HepG2 (cell line): ENCODE data around the gene ARHGAP19.

Experiments
- CTCF ChIP-seq: sonication (generic); formaldehyde crosslinking; IDR thresholded peaks from 2 replicates; pipeline ENCODE4 v1.5.0; 2020; ENCODE audit warnings: mild to moderate bottlenecking, missing genetic modification reagents, moderate library complexity
- DPF2 ChIP-seq: sonication (generic); formaldehyde crosslinking; IDR thresholded peaks from 2 replicates; pipeline ENCODE4 v1.4.0; 2020; ENCODE audit warnings: mild to moderate bottlenecking, low read depth, missing genetic modification reagents, borderline replicate concordance
- EP300 ChIP-seq, 3 experiments: sonication (generic) in 1 of 3; formaldehyde crosslinking in 1 of 3; IDR thresholded peaks; 2 replicates each; pipeline versions ENCODE4 v1.5.1 to v1.6.1; 2011 to 2020; ENCODE audit warnings: low read depth in 2 of 3, low read length in 2 of 3, borderline replicate concordance in 1 of 3, improper control_type of control experiment in 1 of 3, mild to moderate bottlenecking in 1 of 3, missing genetic modification reagents in 1 of 3, moderate library complexity in 1 of 3
- EZH2 ChIP-seq: conservative IDR thresholded peaks from 2 replicates; pipeline ENCODE4 v1.6.1; 2012; ENCODE audit warnings: mild to moderate bottlenecking, low read depth, low read length, moderate library complexity
- POLR2A ChIP-seq, 2 experiments: IDR thresholded peaks; 2 replicates each; pipeline ENCODE4 v1.6.1; 2011; ENCODE audit warnings: low read depth in 2 of 2, low read length in 2 of 2, mild to moderate bottlenecking in 1 of 2, moderate library complexity in 1 of 2; ENCODE audit not compliant: insufficient read depth in 1 of 2
- POLR2AphosphoS5 ChIP-seq: IDR thresholded peaks from 2 replicates; pipeline ENCODE4 v1.6.1; 2012; ENCODE audit warnings: low read depth, low read length
- PTBP1 ChIP-seq: fragments of 200-400 bp; formaldehyde crosslinking; IDR thresholded peaks from 2 replicates; pipeline ENCODE4 v1.6.1; 2018; ENCODE audit warnings: low read length, low read depth; ENCODE audit not compliant: poor library complexity, severe bottlenecking
- SP140L ChIP-seq: sonication (generic); formaldehyde crosslinking; IDR thresholded peaks from 2 replicates; pipeline ENCODE4 v1.4.0; 2020; ENCODE audit warnings: missing genetic modification reagents, borderline replicate concordance
- TRIM24 ChIP-seq: sonication (generic); formaldehyde crosslinking; IDR thresholded peaks from 2 replicates; pipeline ENCODE4 v1.8.0; 2022; ENCODE audit warnings: mild to moderate bottlenecking, missing genetic modification reagents
- ZNF256 ChIP-seq: sonication (generic); formaldehyde crosslinking; conservative IDR thresholded peaks from 2 replicates; pipeline ENCODE4 v1.4.0; 2020; ENCODE audit warnings: missing genetic modification reagents
- TF ChIP-seq, protein P1 (sequence below): IDR thresholded peaks from 2 replicates; pipeline ENCODE4 v1.6.1; 2012; ENCODE audit warnings: inconsistent platforms
- TF ChIP-seq, protein P2 (sequence below), 2 experiments: IDR thresholded peaks; 2 replicates each; pipeline ENCODE4 v1.6.1; 2011 to 2012; ENCODE audit warnings: low read length in 2 of 2, borderline replicate concordance in 1 of 2, low read depth in 1 of 2, mild to moderate bottlenecking in 1 of 2, moderate library complexity in 1 of 2
- TF ChIP-seq, protein P3 (sequence below): conservative IDR thresholded peaks from 2 replicates; pipeline ENCODE4 v1.6.1; 2018; ENCODE audit warnings: missing genetic modification reagents

GRCh38 chr10:97273700-97274099 lies 18.7 kb downstream of the ARHGAP19 start:
- TF ChIP-seq POLR2AphosphoS5 (no peak), POLR2A (IDR thresholded peaks at IDR 0.05; ENCODE audit: insufficient read depth in 1 of 2, low read depth in 2 of 2, low read length in 2 of 2) (no peak), EP300 (IDR thresholded peaks at IDR 0.05; ENCODE audit: low read depth in 2 of 2, low read length in 2 of 2) (no peak), EP300 (CRISPR knock-in tag; IDR thresholded peaks at IDR 0.05; ENCODE audit: borderline replicate concordance) (no peak), DPF2 (CRISPR knock-in tag) (no peak), EZH2 (no peak), CTCF (CRISPR knock-in tag) (no peak), PTBP1 (no peak), SP140L (CRISPR knock-in tag) (no peak), TRIM24 (CRISPR knock-in tag) (no peak), ZNF256 (no peak)
- TF ChIP-seq, protein P1, sequence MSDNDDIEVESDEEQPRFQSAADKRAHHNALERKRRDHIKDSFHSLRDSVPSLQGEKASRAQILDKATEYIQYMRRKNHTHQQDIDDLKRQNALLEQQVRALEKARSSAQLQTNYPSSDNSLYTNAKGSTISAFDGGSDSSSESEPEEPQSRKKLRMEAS = no peak
- TF ChIP-seq, protein P2, sequence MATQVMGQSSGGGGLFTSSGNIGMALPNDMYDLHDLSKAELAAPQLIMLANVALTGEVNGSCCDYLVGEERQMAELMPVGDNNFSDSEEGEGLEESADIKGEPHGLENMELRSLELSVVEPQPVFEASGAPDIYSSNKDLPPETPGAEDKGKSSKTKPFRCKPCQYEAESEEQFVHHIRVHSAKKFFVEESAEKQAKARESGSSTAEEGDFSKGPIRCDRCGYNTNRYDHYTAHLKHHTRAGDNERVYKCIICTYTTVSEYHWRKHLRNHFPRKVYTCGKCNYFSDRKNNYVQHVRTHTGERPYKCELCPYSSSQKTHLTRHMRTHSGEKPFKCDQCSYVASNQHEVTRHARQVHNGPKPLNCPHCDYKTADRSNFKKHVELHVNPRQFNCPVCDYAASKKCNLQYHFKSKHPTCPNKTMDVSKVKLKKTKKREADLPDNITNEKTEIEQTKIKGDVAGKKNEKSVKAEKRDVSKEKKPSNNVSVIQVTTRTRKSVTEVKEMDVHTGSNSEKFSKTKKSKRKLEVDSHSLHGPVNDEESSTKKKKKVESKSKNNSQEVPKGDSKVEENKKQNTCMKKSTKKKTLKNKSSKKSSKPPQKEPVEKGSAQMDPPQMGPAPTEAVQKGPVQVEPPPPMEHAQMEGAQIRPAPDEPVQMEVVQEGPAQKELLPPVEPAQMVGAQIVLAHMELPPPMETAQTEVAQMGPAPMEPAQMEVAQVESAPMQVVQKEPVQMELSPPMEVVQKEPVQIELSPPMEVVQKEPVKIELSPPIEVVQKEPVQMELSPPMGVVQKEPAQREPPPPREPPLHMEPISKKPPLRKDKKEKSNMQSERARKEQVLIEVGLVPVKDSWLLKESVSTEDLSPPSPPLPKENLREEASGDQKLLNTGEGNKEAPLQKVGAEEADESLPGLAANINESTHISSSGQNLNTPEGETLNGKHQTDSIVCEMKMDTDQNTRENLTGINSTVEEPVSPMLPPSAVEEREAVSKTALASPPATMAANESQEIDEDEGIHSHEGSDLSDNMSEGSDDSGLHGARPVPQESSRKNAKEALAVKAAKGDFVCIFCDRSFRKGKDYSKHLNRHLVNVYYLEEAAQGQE (IDR thresholded peaks at IDR 0.05; ENCODE audit: borderline replicate concordance in 1 of 2, low read depth in 1 of 2, low read length in 2 of 2) = no peak
- TF ChIP-seq, protein P3, sequence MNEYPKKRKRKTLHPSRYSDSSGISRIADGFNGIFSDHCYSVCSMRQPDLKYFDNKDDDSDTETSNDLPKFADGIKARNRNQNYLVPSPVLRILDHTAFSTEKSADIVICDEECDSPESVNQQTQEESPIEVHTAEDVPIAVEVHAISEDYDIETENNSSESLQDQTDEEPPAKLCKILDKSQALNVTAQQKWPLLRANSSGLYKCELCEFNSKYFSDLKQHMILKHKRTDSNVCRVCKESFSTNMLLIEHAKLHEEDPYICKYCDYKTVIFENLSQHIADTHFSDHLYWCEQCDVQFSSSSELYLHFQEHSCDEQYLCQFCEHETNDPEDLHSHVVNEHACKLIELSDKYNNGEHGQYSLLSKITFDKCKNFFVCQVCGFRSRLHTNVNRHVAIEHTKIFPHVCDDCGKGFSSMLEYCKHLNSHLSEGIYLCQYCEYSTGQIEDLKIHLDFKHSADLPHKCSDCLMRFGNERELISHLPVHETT (CRISPR knock-in tag) = no peak
